GM19035 (cell line): ENCODE data around the gene RBP3.

Experiments used
- ATAC-seq: cut with Tn5 transposase; IDR thresholded peaks from one replicate; pipeline ENCODE4 v1.9.1; 2021; ENCODE audit not compliant: unreplicated experiment

Gene RBP3

DNA sequence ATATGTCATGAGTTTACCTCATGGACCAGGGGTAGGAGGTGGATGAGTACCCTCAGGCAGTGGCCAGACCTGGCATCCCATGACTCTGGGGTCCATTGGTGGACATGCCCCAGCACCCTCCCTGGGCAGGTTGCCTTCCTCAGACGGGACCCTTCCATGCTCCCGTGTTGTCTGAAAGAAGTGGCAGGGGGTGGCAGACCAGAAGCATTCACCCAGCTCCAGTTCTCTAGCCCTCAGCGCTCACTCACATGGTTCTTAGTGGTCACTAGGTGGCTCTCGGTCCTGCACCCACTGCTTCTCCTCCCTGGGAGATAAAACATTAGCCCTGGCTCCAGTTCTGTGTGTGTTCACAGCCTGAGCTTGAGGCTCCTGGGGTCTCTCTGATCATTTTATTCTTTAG, 6.0 kb downstream of the RBP3 start:
- no peak for ATAC-seq

DNA sequence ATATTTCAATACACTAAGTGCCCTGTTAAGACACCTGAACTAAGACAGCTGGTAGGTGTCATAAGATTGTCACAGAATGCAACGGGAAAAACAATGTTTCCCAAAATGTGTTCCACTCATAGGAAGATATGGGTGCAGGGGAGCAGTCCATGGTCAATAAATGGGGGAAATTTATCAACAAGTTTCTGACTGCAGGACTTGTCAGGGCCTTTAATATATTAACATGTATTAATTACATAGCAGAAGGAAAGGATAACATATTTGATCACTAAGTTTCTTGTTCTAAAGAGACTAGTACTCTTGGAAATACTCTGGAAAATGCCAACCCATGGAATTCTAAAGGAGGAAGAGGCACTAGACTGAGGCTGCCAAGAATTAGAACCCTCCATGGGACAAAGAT, 6.7 kb downstream of the RBP3 start:
- ATAC-seq = no peak

DNA sequence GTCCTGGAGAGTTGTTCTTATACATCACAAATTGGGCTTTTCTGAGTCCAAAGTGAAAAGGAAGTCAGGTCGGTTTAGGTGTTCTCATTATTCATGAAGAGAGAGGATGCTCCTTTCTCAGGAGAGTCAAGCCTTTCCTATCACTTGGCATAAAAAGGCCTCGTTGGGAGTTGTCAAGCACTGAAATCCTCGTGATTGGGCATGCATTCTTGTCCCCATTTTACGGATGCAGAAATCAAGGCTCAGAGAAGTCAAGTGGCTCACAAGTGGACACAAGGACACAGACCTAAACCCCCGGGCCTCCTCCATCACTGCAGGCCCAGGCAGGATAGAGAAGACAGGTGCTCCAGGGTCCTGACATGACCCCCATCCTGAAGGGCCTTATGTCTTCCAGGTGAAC, 8.5 kb downstream of the RBP3 start:
- ATAC-seq = no peak

DNA sequence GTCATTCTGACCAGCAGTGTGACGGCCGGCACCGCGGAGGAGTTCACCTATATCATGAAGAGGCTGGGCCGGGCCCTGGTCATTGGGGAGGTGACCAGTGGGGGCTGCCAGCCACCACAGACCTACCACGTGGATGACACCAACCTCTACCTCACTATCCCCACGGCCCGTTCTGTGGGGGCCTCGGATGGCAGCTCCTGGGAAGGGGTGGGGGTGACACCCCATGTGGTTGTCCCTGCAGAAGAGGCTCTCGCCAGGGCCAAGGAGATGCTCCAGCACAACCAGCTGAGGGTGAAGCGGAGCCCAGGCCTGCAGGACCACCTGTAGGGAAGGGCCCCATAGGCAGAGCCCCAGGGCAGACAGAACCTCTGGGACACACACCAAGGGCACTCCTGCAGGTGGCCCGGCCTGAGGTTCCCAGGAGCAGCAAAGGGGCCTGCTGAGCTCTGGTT, 9.0 kb downstream of the RBP3 start:
- no peak for ATAC-seq

DNA sequence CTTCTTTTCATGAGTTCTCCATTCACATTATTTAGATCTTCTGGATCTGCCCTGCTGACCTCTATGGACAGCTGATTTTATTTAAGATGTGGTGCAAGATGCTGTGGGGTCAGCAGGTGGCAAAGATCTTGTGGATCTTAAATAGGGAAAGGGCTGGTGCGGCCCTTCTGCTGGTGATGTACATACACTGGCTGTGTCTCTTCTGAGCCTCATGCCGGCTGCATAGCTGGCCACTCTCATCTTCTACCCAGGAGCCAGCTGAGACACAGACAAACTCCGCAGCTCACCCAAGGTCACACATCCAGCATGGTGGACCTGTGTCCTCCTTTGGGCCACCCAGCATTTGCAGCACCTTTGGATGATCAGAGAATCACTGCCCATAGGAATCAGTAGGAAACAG, 9.7 kb downstream of the RBP3 start:
- no peak for ATAC-seq

DNA sequence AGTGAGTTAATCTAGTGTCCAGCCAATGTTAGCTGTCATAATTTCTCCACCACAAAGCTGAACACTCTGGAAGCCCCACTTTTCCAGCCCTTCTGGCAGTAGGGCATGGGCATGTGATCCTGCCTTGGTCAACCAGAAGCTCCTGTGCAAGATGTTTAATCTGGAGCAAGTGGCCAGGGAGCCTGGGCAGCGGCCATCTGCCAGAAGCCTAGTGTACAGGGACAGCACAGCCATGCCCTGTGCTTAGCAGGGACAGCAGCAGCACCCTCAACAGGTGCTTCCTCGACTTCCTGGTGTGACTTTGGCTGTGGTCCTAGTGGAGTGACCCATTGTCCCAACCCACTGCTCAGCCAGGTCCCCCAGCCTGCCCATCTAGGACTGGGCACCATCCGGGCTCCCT, 10.3 kb downstream of the RBP3 start:
- ATAC-seq = no peak

DNA sequence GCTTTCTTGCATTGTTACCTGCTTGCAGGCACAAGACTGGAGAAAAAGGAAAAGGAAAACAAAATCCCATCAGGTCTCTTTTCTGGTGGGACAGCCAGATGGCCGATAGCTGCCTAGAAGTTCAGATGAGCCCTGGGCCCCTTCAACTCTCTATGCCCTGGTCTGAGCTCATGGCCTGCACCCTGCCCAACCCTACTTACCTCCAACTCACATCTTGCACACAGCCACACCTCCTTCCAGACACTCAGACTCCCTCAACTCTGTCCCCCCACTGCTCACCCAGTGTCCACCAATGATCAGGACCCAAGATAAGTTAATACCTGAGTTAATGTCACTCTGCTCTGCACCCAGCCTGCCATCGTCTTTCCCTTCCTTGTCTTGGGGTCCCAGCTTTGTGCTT, 10.9 kb downstream of the RBP3 start:
- no peak for ATAC-seq

DNA sequence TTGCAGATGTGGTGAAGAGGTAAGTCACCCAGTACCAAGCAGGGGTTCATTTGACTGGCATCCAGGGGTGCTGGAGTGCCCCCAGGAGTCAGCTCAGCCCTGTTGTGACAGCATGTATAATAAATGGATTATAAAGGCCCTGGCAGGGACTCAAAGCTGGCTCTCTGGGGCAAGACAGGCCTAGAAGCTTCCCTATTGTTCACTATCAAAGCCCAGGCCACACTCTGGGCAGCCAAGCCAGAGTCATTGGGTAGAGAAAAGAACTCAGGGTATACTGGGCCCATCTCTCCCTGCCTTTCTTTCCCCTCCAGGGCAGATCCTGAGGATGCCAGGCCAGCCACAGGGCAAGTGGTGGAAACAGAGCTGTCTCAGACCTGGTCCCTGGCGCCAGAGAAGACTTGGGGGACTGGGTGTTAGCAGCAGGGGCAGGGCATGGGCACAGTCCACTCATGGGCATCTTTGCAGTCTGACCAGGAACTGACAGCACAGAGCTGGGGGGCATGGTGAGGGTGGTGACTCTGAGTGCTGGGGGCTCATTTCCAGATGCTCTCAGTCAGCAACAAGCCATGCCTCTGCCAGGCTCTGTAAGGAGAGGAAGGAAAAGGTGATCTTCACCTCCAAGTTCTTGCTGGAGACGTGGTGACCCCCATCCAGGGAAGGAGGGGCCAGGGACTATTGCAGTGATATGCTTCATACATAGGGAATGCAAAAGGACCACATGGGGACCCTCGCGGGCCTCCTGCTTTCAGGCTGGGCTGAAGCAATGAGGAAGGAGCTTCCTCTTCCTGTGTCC, 11.7 kb downstream of the RBP3 start:
- no peak for ATAC-seq

DNA sequence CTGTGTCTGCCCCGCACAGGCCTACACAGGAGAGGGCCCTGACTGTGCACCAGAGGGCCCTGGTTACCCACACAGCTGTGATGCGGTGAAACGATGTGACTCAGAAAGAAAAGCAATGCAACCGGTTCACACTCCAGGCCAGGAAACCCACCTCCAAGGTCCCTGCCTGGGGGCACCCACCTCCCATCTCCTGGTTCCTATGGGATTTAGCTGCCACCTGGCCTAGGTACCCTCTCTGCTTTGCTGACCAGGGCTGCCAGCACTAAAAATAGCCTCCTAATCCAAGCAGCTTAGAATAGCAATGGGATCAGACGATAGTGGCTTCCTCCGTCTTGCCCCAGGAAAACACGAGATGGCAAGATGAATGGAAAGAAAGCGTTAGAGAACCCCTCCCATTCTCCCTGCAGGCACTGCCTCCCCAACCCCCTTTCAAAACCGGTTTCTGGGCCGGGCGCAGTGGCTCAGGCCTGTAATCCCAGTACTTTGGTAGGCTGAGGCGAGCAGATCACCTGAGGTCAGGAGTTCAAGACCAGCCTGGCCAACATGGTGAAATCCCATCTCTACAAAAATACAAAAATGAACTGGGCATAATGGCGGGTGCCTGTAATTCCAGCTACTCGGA, 12.4 kb downstream of the RBP3 start:
- no peak for ATAC-seq

DNA sequence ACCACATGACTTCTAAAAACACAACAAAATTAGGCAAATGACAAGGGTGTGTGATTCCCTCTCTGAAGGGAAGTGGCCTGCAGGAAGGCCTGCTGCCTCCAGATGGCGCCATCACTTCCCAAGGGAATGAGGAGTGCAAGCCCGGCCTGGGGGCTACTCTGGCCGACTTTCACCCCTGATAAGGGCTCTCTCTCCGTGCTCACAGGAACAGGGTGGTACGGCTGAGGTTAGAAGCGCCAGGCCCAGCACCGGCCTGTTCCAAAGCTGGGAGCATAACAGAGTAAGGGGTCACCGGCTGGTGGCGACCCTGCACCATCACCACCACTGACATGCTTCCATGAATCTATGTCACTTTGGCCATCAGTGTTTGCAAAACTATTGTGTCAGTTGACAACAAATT, 13.1 kb downstream of the RBP3 start:
- ATAC-seq = no peak

DNA sequence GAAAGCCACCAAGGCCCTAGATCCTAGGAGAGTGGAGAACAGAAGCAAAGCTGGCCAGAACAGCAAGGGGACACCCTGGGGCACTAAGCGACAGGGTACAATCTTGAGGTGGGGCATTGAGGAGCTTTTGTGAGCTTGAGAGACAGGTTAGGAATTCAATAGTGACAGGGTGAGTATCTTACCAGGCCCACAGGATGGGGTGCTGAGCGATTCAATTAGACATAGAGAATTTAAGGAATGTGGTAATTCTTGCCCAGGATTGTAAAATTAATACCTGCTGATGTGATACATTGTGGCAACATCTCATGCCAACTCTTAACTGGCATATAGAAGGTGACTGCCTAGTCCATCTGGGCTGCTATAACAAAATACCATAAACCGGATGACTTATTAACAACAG, 14.0 kb downstream of the RBP3 start:
- ATAC-seq = no peak

DNA sequence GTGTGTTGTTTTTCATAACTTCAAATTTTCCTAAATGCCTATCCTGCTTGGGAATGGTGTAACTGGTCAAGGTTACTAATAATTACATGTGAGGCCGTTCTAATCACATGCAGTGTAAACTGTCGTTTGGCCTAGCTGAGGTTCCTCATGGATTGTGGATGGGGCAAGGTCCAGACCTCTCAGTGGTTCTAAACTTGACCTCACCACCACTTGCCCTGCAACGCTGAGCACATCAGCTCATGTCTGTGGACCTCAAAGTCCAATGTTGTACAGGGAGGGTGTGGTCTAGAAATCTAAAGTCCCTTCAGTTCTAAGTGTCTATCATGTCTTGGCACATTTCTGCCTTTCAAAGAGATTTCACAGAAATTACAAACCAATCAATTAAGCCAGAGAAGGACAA, 15.6 kb downstream of the RBP3 start:
- ATAC-seq = no peak

DNA sequence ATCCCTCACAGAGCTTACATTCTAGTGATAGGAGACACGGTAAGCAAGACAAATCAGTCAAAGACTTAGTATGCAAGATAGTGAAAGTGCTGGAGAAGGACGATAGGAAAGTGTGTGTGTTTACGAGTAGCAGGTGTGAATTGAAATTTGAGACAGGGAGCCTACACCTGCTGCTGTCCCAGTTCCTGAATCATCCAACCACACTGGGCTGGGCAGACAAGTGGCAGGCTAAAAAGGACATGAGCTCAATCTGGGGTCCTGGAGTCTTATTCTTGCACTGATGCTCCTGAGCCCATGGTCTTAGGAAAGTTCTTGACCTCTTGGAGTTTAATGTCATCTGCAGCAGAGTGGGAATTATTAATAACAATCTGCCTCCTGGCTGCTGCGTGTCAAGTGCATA, 16.2 kb downstream of the RBP3 start:
- ATAC-seq = no peak

DNA sequence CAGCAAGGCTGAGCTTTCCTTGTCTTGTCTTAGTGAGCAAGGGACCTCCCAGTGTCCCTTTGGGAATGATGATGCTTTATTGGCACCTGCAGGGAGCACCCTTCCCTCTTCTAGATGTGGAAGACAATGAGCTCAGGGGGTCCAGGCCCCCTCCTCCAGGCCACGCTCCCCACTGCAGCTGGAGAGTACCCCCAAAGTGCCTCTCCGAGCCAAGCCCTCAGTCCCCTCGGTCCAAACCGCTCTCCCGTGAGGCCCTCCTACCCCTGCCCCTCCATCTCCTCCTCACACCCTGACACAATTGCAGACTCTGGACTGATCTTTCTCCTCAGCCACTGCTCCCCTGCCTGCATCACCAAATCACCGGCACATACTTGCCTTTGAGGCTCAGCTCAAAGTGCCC, 16.7 kb downstream of the RBP3 start:
- no peak for ATAC-seq

DNA sequence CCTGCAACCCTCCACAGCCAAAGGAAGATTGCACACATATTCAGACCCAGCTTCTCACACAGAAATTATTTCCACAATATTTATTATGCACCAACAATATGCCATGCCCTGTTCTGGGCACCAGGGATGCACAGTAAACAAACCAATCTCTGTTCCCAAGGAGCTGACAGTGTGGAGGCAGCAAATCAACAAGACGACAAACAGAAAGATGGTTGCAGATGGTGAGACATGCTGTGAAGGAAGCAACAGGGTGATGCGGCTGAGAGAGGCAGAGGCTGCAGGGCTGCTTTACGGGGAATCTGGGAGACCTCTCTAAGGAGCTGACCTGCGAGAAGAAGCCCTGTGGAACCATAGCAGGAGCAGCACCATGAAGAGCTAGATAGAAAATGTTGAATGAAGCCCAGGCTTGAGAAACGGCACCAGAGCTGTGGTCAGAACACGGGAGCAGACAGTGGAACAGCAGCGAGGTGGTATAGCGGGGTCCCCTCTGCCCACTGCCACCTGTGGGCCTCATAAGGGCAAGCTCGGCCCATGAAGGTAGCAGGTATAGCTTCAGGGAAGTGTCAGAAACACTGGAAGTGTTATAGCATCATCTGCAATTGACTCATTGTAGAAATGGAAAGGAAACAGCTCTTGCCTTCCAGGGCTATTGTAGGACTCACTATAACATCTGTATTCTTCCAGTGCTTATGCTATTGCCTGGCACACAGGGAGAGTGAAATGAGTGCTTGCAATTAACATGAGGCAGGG, 17.4 kb downstream of the RBP3 start:
- no peak for ATAC-seq

DNA sequence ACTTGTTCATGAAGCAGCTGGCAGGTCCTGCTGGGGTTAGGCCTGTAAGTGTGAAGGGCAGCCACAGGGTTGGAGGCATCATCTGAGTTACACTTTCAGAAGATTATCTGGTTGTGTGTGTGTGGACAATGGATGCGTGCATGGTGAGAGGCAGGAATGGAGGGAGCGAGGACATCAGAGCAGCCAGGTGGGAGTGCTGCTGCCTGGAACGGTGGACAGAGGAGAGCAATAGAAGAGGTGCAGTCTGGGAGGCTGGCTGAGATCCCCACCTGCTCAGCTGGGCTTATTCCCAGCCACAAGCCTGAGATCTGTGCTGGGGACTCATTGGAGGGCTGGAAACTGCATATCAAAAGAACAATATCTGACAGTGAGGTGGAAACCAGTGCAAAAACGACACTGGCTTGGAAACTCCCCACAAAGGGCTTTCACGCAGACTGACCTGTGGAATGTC, 18.0 kb downstream of the RBP3 start:
- no peak for ATAC-seq

DNA sequence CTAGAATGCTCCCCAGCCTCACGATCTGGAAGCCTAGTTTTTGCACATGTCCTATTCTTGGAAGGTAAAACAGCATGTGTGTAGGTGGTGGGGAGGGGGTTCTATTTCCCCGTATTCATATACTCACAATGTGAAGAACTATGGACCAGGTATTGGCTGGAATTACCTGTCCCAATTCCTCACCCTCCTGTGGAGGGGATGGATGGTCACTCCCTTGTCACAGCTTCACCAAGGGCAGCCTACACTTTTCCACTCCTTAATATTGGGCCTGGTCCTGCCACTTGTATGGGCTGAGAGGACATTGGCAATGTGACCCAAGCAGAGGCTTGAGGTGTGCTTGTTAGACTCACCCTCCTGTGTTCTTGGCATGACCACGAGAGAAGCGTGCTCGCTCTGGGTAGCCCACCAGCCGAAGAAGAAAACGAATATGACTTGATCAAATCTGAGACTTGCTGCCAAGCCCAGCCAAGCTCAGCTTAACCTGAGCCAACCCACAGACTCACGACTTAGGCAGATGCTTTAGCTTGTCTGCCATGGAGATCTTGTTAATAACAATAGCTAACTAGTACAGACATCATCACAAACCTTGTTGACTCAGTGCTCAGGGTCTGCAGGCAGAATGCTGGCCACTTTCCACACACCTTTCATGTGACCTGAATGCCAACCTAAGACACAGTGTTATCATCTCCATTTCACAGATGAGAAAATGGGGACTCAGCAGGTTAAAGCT, 18.7 kb downstream of the RBP3 start:
- no peak for ATAC-seq

DNA sequence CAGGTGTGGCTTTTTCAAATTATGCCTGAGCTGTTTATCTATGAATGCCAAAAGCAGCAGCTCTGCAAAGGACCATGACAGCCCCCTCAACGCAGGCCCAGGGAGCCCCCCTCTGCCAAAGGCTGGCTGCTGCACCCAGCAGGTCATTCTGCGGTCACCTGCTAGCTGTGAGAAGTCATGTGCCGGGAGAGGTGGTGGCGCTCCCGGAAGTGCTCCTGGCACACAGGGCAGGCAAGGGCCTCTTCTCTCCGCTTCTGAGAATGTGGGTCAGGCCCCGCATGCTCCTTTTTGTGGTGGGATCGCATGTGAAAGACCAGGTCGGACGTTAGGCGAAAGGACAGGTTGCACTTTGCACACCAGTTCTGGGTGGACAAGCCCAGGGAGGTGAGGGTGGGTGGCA, 19.5 kb downstream of the RBP3 start:
- no peak for ATAC-seq

DNA sequence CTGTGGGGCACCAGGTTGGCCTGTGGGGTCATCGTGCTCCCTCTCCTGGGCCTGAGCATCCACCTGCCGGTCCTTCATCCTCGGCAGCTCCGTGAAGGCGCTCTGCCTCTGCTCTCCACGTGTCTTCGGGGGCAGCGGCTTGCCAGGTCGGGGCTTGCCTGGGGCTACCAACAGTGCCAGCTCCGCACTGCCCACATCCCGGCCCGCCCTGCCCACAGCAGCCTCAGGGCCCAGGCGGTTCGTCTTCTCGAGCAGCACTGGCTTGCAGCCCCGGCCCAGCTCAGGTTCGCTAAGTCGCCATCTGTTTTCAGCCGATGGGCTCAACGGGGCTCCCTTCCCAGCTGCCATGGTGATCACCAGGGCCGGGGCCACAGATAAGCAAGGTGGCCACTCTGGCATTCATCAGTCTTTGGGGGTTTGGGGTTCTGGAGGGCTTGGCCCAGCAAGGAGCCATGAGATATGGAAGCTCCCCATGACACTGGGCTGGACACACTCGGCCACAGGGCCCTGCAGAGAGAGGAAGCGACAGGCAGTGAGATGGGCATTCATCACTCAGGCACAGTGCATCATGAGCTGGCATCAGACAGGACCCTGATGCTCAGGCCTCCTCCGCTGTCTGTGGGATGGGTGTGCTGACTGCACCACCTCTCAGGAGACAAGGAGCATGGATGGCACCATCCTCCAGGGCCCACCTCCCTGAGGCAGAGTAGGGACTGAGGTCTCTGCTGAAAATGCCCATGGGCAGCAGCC, 20.4 kb downstream of the RBP3 start:
- ATAC-seq = no peak

DNA sequence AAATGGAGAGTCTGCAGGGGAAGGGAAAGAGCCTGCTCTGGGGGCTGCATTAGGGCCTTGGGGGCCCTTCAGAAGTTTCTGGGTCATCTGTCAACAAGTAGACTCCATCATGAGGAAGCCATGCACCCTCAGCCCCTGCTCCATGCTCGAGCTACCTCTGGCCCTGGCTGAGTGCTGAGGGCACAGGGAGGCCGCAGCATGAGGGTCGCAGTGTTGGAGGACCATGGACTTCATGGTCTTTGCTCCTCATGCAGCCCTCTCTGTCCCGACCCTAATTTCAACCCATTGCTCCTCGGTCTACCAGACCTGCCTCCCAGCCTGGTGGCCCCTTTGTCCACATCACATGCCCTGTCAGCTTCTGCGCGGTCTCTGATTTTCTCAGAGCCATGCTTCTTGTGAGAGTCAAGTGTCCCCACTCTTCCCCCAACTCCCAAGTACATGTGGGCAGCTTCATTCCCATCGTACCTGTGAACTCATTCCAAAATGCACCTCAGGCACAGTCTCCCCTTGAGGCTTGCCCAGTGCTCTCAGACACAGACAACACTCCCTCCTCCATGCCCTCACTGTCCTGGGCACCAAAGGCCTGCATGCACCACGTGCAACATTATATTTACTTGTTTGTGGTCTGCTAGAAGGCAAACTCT, 21.2 kb downstream of the RBP3 start:
- no peak for ATAC-seq
